KBM-7 (cell line): Measurements from ENCODE around the gene ATP13A5.

ENCODE experiments used
- DNase-seq: peaks from one replicate; pipeline ENCODE4 v3.0.0-alpha.2; 2015
- in situ Hi-C: fragments of 300-500 bp; cut with MboI; formaldehyde crosslinking; loops from 2 replicates; pipeline ENCODE4 v1.14.3; 2020; ENCODE audit warnings: low sequenced_read_pairs, low pct_unique_long_range_greater_than_20kb, mixed read lengths

The ATP13A5 gene

GRCh38 chr3:193350744-193351143 is 27.8 kb downstream of the ATP13A5 start:
- in situ Hi-C loops = no loop called here
- DNase-seq = no peak

- no peak for DNase-seq
- in situ Hi-C loops = no loop called here
Measured at GRCh38 chr3:193348686-193349085, 29.9 kb downstream of the ATP13A5 start.

DNA sequence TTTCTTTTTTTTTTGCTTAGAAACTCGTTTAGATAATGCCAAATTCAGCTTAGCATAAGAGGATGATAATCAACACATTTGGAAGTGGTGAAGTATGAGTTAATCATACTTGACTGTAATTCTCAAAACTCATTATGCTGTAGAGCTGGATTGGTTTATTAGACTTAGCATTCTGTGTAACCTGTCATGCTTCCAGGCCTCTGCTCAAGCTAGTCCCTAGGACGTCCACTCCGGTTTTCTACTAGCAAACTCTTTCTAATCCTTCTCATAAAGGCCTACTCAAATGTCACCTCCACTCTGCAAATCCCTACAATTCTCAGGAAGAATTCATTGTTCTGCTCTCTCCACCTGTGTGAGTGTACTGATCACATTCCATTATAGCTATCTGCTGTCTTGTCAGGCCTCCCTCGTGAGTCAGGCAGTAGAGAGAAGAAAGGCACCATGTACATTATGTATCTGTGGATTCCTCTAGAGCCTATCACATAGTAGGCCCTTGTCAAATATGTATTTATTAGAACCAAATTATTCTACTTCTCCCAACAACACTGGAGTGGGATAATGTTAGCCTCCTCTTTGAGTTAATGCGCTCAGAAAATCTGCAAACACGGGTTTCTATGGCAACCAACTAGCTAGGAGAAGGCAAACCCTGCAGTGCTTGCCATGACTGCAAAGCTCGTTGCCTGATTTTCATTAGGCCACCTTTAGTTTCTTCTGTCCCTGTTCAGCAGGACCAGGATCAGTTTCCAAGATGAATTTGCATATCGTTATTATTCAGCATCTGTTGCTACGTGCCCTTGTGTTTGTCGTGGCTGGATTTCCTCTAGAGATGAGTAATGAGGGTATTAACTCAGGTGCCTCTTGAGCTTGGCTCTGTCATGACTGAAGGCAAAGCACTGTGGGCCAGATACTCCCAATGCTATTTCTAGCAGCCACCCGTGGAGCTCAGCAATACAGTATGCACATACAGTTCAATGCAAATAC is 30.7 kb downstream of the ATP13A5 start:
- in situ Hi-C loops = no loop called here
- no peak for DNase-seq

GRCh38 chr3:193346259-193346658 is 32.3 kb downstream of the ATP13A5 start:
- no peak for DNase-seq
- in situ Hi-C loops = no loop called here

- in situ Hi-C loops = no loop called here
Measured at GRCh38 chr3:193345431-193345830, 33.1 kb downstream of the ATP13A5 start.

DNA sequence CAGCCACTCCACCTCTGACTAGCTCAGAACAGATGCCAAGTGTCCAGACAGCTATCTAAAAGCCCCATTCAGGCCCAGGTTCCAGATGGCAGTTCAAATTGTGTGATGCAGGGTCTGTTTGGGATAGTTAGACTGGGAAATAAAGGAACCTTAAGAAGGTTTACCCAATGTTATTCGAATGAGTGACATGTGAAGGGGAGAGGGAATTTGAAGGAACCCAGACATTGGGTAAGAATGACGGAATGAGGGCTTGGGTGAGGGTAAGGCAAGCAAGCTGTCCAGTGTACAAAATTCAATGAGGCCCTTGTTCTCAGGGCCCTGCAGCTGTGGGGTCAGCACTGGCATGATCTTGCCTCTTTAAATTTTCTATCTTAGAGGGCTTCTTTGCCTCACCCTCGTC is 34.1 kb downstream of the ATP13A5 start:
- no peak for DNase-seq
- in situ Hi-C loops = no loop called here

More at GRCh38 chr3:193345431-193345830, 33.1 kb downstream of the ATP13A5 start:
- DNase-seq = no peak

- DNase-seq = no peak
- in situ Hi-C loops = no loop called here
Measured at GRCh38 chr3:193343726-193344222, 34.8 kb downstream of the ATP13A5 start.

DNA sequence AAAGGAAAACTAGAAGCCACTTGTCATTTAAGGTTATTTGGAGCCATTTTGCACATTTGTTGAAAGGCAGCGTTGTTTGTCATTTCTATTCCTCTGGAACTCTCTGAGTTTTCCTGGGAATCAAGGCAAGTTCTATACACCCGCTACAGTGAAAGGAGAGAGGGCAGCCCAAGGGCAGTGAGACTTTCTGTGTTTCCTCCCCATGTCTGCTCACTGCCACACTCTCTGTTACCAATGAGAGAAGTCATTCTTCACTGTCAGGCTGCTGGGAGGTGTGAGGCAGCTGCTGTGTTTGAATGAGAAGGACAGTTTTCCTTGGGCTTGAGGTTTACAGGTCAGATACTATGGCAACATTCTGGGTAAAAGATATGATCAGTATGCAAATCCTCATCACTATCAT is 36.0 kb downstream of the ATP13A5 start:
- no peak for DNase-seq
- in situ Hi-C loops = no loop called here

- no peak for DNase-seq
- in situ Hi-C loops = no loop called here
Measured at GRCh38 chr3:193335031-193335430, 43.5 kb downstream of the ATP13A5 start.

GRCh38 chr3:193333229-193333628 is 45.3 kb downstream of the ATP13A5 start:
- in situ Hi-C loops = no loop called here
- no peak for DNase-seq

- no peak for DNase-seq
- in situ Hi-C loops = no loop called here
Measured at GRCh38 chr3:193330555-193331204, 47.9 kb downstream of the ATP13A5 start.

- in situ Hi-C loops = no loop called here
- no peak for DNase-seq
Measured at GRCh38 chr3:193317682-193318300, 60.8 kb downstream of the ATP13A5 start.

DNA sequence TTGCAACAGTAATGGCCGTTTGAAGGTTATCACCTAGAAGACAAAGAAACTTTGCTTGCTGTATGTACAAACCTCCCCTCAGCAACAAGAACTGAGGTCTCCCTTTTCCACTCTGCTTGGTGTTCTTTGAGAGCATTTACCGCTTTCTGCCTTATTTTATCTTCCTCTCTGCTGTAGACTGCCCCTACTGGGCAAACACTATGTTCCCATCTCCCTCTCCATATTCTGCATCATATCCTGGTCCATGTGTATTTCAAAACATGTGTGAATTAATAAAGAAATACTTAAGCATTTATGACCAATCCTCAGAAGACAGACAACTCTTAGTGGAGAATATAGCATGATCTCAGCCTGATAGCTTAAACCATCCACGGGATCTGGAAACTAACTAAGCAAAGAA is 64.4 kb downstream of the ATP13A5 start:
- in situ Hi-C loops = no loop called here

DNA sequence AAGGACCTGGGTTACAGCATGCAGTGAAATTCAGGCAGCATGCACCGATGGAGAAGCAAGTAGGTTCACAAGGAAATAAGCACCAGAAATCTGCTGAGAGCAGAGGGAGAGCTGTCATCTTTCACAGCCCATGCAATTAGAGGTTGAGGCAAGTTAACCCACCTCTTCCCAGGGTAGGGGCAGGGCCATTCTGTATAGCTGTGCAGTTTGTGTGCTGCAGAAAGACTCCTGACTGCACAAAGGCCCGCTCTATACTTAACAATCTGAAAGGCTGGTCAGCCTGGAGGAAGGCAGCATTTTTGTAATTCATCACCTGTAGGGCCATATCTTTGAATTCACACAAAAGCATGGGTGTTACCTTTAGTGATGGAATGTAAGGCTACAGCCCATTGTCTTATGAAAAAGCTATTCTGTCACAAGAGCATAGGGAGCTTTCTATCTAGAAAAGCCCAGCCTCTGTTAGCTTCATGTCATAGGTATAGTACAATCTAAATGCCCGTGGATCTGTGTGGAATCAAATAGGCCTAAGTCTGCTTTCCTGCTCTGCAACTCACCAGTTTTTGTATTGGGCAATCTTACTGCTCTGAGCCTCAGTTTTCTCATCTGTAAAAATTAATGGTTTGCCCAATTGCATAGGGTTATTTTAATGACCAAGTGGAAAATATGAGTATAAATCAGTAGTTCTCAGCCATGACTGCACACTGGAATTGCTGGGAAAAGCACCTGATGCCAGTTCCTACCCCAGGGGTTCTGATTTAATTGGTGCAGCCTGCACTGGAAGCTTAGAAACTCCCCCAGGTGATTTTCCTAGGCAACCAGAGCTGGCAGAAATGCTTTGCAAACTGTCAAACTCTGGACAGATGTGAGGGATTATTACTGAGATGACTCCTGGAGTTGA is 65.2 kb downstream of the ATP13A5 start:
- DNase-seq = no peak
- in situ Hi-C loops = no loop called here

More for the DNA sequence above, 64.4 kb downstream of the ATP13A5 start:
- no peak for DNase-seq

GRCh38 chr3:193310914-193311723 is 67.4 kb downstream of the ATP13A5 start:
- in situ Hi-C loops = no loop called here
- DNase-seq = no peak

GRCh38 chr3:193305356-193305755 is 73.2 kb downstream of the ATP13A5 start:
- in situ Hi-C loops = no loop called here
- DNase-seq = no peak

- in situ Hi-C loops = no loop called here
- no peak for DNase-seq
Measured at GRCh38 chr3:193301433-193301832, 77.1 kb downstream of the ATP13A5 start.

DNA sequence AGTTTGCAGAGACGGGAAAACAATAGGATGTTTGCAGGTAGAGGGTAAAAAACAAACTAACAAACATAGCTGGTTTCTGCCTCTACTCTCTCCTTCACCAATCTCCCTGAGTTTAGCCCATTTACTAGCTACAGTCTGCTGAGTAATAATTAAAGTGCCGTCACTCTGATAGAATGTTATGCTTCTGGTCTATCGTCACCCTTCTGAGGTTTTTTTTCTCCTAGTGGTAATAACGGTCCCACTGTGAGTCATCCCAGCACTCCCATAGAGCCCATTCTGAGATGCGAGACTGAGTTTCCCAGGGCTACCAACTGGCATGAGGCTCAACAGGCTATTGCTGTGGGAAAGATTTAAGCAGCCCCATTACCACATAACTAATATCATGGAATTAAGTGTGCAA is 81.1 kb downstream of the ATP13A5 start:
- in situ Hi-C loops = no loop called here
- no peak for DNase-seq
